Heart left ventricle (tissue), 16 donors: ENCODE results near the gene DESI1. TPM values are rescaled to one million over a fixed set of nuclear protein-coding genes. Genes with fewer than 3 reads are reported as not detected.
"Not testable (repeated sequence)": the region's sequence is repeated elsewhere in the genome, so short reads cannot be mapped to it uniquely, and the experiment has no call there.

Experiments used
- ATAC-seq, 4 donors: fragments of 200-7000 bp; cut with Tn5 transposase; one replicate each; pipeline ENCODE4 v1.9.1; 2020 to 2022; ENCODE audit warnings: moderate library complexity in 4 of 4, mild to moderate bottlenecking in 3 of 4, moderate number of reproducible peaks in 1 of 4
- DNase-seq, 5 donors: peaks; one replicate each; pipeline ENCODE4 v3.0.0-alpha.2; 2020
- H3K27ac ChIP-seq, 12 donors: fragments of 200-600 bp; sonication (generic) in 4 of 12; one replicate each; pipeline versions ENCODE4 v1.5.0 to v1.8.0; 2016 to 2022; ENCODE audit warnings: mild to moderate bottlenecking in 2 of 12
- H3K27me3 ChIP-seq, 9 donors: fragments of 200-600 bp; sonication (generic) in 2 of 9; one replicate each; pipeline versions ENCODE4 v1.5.1 to v1.8.0; 2016 to 2022; ENCODE audit warnings: mild to moderate bottlenecking in 3 of 9
- H3K36me3 ChIP-seq, 9 donors: fragments of 200-600 bp; sonication (generic) in 2 of 9; one replicate each; pipeline versions ENCODE4 v1.5.0 to v1.8.0; 2018 to 2022; ENCODE audit warnings: mild to moderate bottlenecking in 2 of 9
- H3K4me1 ChIP-seq, 12 donors: fragments of 200-600 bp; sonication (generic) in 4 of 12; one replicate each; pipeline versions ENCODE4 v1.5.0 to v1.8.0; 2016 to 2022; ENCODE audit warnings: mild to moderate bottlenecking in 3 of 12
- H3K4me3 ChIP-seq, 12 donors: fragments of 200-600 bp; sonication (generic) in 4 of 12; one replicate each; pipeline versions ENCODE4 v1.5.0 to v1.8.0; 2017 to 2022; ENCODE audit warnings: mild to moderate bottlenecking in 9 of 12, moderate library complexity in 4 of 12
- H3K9me3 ChIP-seq, 12 donors: fragments of 200-600 bp; sonication (generic) in 4 of 12; one replicate each; pipeline versions ENCODE4 v1.5.0 to v1.8.0; 2016 to 2022; ENCODE audit warnings: mild to moderate bottlenecking in 1 of 12
- POLR2A ChIP-seq, 2 donors: fragments of 450-650 bp; IDR thresholded peaks; one replicate each; pipeline ENCODE4 v1.6.1; 2017; ENCODE audit warnings: antibody characterized with exemption in 2 of 2, mild to moderate bottlenecking in 2 of 2, moderate library complexity in 2 of 2
- WGBS, 4 donors: extraction: QIAGEN DNeasy Blood & Tissue Kit in 2 of 4; methylation state at CpG; one replicate each; pipeline versions ENCODE4 v1.1.5 to v1.1.7; 2013 to 2018; 5-methylcytosine and 5-hydroxymethylcytosine counted together
- intact Hi-C, 10 donors: fragments of 100-400 bp; cut with DNase I; formaldehyde crosslinking; loops; one replicate each; pipeline versions ENCODE4 v1.11.1 to v1.14.2; 2022
- polyA plus RNA-seq, 2 donors: library from polyadenylated mRNA; stranded (reverse); fragments of 200-250 nt; gene quantifications; one replicate each; pipeline ENCODE4 v1.2.3, GENCODE V29; 2013
- total RNA-seq, 9 donors: library from RNA; depleted of rRNA in 2 of 9; stranded (reverse); fragments of >200 nt in 2 of 9; fragmentation: NEBNext Ultra II Directional in 3 of 9; extraction: Animal tissue kit (Norgen Biotek cat#: 25700) in 3 of 9; gene quantifications; one replicate each; pipeline versions ENCODE4 v1.1.0 to v1.2.4, GENCODE V29; 2016 to 2023
- TF ChIP-seq, protein P1 (sequence below), 12 donors: fragments of 200-600 bp; sonication (generic) in 4 of 12; IDR thresholded peaks; one replicate each; pipeline versions ENCODE4 v1.5.0 to v1.8.0; 2018 to 2022; ENCODE audit warnings: antibody characterized with exemption in 12 of 12, mild to moderate bottlenecking in 5 of 12
- donor health status: ischemic (EF 13 %, LVEDD 7.1; RV severe dilation, severe dysfunction).
- donor health status: healthy with polysubstance abuse.
- donor health status: DM: no; HTN: yes; CAD: no.
- donor health status: DM: no; HTN: no; CAD: no.
- donor health status: ischemic (EF 25% LVEDD 6.9; RV normal size, moderate dysfunction).
- donor health status: ischemic (EF 25% LVEDD 5.7; RV mildly dilated, moderate dysfunction).
- donor health status: healthy.
- donor health status: DM: yes; HTN: yes; CAD: no.
- donor health status: ischemic (EF 35%, LVEDD 5.7; RV mildly dilated, moderate dysfunction).
- donor health status: nonischemic (EF 11% LVEDD 7.7; RV severe dilation, severe dysfunction).
- donor health status: DM: yes; HTN: yes; CAD: no.
- donor health status: PGD.
- donor health status: ischemic (EF 29% LVEDD 5.4; RV normal size, mild dysfunction).
- donor health status: nonischemic (EF 23%, LVEDD 6.1; RV moderate dilation, normal function).

The DESI1 gene
- total and polyA plus RNA-seq, 11 donors = 24.2 to 51.0 (median 39.8) TPM

GRCh38 chr22:41576877-41577276, 44.0 kb downstream of the DESI1 start:
- 48 to 68% (median 62%) methylated on average over 6 to 9 of the region's 9 CpGs for WGBS, 4 donors
- peak; percentile 57 to 78 (median 73) for DNase-seq
- peak; percentile 25 to 69 (median 45) for ATAC-seq
- intact Hi-C loops = no loop called here
- Histone ChIP-seq H3K4me1 (peaks cover 0 to 46% (median 11%) of the 10 kb centered on the region in 12 donors), H3K27ac (peak overlapping the region in 4 of 12 donors; percentile 21 to 75 (median 57)), H3K9me3 (no peaks in the 10 kb centered on the region), H3K36me3 (peaks cover 0 to 45% (median 9%) of the 10 kb centered on the region in 9 donors), H3K27me3 (no peaks in the 10 kb centered on the region), H3K4me3 (no peak overlapping the region)
- no peak for TF ChIP-seq POLR2A (IDR thresholded peaks at IDR 0.05)
- TF ChIP-seq, protein P1, sequence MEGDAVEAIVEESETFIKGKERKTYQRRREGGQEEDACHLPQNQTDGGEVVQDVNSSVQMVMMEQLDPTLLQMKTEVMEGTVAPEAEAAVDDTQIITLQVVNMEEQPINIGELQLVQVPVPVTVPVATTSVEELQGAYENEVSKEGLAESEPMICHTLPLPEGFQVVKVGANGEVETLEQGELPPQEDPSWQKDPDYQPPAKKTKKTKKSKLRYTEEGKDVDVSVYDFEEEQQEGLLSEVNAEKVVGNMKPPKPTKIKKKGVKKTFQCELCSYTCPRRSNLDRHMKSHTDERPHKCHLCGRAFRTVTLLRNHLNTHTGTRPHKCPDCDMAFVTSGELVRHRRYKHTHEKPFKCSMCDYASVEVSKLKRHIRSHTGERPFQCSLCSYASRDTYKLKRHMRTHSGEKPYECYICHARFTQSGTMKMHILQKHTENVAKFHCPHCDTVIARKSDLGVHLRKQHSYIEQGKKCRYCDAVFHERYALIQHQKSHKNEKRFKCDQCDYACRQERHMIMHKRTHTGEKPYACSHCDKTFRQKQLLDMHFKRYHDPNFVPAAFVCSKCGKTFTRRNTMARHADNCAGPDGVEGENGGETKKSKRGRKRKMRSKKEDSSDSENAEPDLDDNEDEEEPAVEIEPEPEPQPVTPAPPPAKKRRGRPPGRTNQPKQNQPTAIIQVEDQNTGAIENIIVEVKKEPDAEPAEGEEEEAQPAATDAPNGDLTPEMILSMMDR (IDR thresholded peaks at IDR 0.05) = peak; percentile 45 to 75 (median 63)

DNA sequence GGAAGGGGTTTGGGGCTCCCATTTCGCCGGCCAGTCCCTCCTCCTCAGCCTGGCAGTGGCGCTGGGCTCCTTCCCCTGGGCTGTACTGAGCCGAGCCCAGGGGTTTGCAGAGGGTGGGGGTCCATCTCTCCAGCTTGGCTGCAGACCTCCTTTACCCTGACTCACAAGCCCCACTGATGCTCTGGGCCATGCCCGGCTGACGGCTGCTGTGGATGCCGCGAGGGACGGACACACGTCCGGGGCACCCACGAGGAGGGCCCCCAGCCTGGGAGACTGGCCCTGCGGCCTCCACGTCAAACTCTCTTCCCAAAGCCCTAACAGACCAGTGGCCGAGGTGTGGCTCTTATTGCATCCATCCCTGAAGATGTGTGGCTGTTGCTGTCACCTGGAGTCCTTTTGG, 45.3 kb downstream of the DESI1 start:
- Histone ChIP-seq H3K4me3 (no peak overlapping the region), H3K27me3 (no peaks in the 10 kb centered on the region), H3K4me1 (peaks cover 0 to 46% (median 11%) of the 10 kb centered on the region in 12 donors), H3K36me3 (peaks cover 0 to 39% (median 4%) of the 10 kb centered on the region in 9 donors), H3K27ac (peak overlapping the region in 10 of 12 donors; percentile 9 to 75 (median 58)), H3K9me3 (no peaks in the 10 kb centered on the region)
- DNase-seq (peak in 1 of 5 donors; percentile 20), ATAC-seq (no peak)
- WGBS, 4 donors = 84 to 93% (median 90%) methylated on average over 3 to 15 of the region's 15 CpGs
- intact Hi-C loops = no loop called here
- TF ChIP-seq, protein P1 (IDR thresholded peaks at IDR 0.05) = no peak
- no peak for TF ChIP-seq POLR2A (IDR thresholded peaks at IDR 0.05)

DNA sequence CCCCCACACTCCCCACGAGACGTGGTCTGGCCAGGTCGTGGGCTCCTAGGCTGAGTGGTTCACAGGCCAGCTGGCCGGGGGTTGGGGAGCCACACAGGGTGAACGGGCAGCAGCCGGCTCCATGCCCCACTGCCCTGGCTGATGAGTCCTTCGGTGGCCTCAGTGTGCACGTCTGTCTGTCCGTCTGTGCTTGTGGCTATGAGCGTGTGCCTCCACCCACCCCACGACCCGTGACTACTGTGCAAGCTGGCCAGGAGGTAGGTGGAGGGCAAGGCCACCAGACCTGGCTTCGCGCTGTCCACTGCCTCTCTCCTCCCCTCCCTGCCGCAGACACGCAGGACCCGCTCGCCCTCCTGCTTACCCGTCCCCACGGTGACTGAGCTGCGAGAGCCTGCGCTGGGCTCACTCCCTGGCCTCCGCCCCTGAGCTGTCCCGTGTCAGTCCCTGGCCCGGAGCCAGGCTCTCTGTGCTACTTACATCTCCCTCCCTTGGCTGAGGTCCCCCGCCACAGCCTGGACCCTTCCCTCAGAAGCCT, 45.9 kb downstream of the DESI1 start:
- TF ChIP-seq POLR2A (IDR thresholded peaks at IDR 0.05) = no peak
- TF ChIP-seq, protein P1 (IDR thresholded peaks at IDR 0.05) = no peak
- WGBS, 4 donors = 20 to 51% (median 46%) methylated on average over 13 to 26 of the region's 26 CpGs
- intact Hi-C loops = no loop called here
- Histone ChIP-seq H3K4me3 (no peak overlapping the region), H3K4me1 (peaks cover 0 to 46% (median 11%) of the 10 kb centered on the region in 12 donors), H3K9me3 (no peaks in the 10 kb centered on the region), H3K27me3 (no peaks in the 10 kb centered on the region), H3K36me3 (peaks cover 0 to 35% (median 3%) of the 10 kb centered on the region in 9 donors), H3K27ac (peak overlapping the region; percentile 25 to 75 (median 54))
- DNase-seq = peak; percentile 76 to 93 (median 87)
- ATAC-seq = peak; percentile 49 to 72 (median 52)

- 91 to 94% (median 93%) methylated on average over 9 to 11 of the region's 11 CpGs for WGBS, 4 donors
- intact Hi-C loops = no loop called here
These were observed 47.2 kb downstream of the DESI1 start for GRCh38 chr22:41573677-41574076.

DNA sequence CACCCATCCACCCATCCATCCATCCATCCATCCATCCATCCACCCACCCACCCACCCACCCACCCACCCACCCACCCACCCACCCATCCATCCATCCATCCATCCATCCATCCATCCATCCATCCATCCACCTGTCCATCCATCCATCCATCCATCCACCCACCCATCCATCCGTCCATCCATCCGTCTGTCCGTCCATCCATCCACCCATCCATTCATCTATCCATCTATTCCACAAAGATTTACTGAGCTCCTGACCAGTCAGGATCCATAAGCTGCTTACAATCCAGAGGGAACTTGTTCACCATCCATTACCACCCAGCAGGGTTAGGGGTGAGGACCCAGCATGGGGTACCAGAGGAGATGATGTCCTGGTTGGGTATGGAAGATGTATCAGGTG, 48.5 kb downstream of the DESI1 start:
- H3K9me3 ChIP-seq, H3K4me3 ChIP-seq, ATAC-seq, H3K27me3 ChIP-seq, H3K27ac ChIP-seq, intact Hi-C loops, DNase-seq: not testable (repeated sequence)
- Histone ChIP-seq H3K4me1 (peaks cover 0 to 55% (median 14%) of the 10 kb centered on the region in 12 donors), H3K36me3 (peaks cover 0 to 18% (median 3%) of the 10 kb centered on the region in 9 donors)
- 94 to 98% (median 95%) methylated on average over 3 of the region's 3 CpGs for WGBS, 4 donors

More at GRCh38 chr22:41573677-41574076, 47.2 kb downstream of the DESI1 start:
- H3K36me3 ChIP-seq = peaks cover 0 to 22% (median 3%) of the 10 kb centered on the region in 9 donors
- TF ChIP-seq, protein P1 (IDR thresholded peaks at IDR 0.05) = no peak
- TF ChIP-seq POLR2A (IDR thresholded peaks at IDR 0.05) = no peak
- DNase-seq (peak in 1 of 5 donors; percentile 21), ATAC-seq (no peak)
- H3K27me3 ChIP-seq = no peaks in the 10 kb centered on the region
- peak overlapping the region in 1 of 12 donors; percentile 16 for H3K27ac ChIP-seq
- no peaks in the 10 kb centered on the region for H3K9me3 ChIP-seq
- peaks cover 0 to 49% (median 14%) of the 10 kb centered on the region in 12 donors for H3K4me1 ChIP-seq
- no peak overlapping the region for H3K4me3 ChIP-seq
